Measurements from ENCODE around the gene ATP2B1. TPM values are rescaled to one million over a fixed set of nuclear protein-coding genes. Genes with fewer than 3 reads are reported as not detected.

The ATP2B1 gene
- total RNA-seq, 1 donor from 2014 or later: 28.4 TPM

DNA sequence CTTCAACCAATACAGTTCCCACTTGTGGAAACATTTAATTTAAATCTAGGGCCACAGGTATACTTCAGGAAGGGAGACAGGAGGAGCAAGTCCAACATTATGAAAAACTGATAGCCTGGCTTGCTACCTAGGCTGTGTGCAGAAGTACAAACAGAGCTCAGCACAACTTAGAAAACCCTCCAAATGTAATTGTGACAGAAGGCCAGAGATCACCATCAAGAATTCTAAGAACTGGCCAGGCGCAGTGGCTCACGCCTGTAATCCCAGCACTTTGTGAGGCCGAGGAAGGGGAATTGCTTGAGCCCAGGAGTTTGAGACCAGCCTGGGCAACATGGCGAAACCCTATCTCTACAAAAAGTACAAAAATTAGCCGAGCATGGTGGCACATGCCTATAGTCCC, 14.1 kb downstream of the ATP2B1 start:
- DNase-seq (ENCODE audit: low read depth, low spot score): no peak

DNA sequence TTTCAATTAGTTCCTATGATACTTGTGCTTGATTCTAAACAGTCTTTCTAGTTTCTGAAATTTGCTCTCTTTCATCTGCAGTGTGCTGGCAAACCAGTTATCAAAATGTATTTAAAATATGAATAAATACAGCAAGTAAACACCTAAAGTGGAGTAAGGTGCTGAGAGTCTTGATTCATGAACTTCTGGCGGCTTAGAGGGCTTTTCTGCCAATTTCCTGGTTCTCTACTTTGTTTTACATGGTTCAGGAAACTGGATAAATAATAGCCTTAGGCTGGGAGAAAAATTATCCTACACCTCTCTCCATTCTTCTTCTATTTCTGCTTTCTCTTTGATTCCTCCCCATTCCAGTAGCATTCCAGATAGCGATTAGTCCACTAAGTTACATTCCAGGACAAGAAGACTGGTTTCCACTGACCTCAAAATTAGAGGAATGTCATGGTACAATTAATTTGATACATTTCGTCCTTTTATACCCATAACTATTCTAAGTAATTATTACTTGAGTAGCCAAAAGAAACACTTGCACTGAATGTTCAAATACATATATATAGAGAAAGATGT, 14.9 kb downstream of the ATP2B1 start:
- DNase-seq (ENCODE audit: low read depth, low spot score): no peak

DNA sequence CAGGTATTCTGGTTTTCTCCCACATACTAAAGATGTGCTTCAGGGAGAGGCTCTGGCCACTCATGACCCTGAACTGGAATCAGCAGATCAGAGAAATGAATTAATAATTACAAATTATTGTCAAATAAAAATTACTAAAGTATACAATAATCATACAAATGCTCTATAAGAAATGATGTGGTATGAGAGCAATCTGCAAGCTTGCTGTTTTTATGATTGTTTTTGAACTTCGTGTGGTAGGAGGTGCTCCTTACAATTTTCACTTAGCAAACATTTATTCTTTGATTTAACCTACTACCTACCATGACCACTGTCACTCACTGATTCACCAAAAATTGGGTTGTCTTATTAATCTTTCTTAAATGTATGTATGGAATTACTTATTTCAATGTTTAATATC, 16.2 kb downstream of the ATP2B1 start:
- DNase-seq (ENCODE audit: low read depth, low spot score): no peak

DNA sequence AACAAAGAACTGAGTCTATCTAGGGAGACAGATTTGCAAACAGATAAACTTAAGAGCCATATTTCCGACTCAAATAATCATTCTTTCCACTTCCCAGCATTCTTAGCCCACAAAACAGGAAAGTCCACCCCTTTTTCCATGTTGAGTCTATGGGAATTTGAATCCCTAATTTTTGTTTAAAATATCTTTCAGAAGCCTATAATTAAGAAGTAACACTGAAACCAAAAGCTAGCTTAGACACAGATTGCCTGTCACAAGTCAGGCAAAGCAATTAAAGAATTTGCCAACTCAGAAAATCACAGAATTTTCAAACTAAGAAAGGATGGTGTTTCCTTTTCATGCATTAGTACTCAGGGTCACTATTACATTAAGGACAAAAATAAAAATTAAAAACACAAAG, 17.0 kb downstream of the ATP2B1 start:
- DNase-seq (ENCODE audit: low read depth, low spot score): no peak

DNA sequence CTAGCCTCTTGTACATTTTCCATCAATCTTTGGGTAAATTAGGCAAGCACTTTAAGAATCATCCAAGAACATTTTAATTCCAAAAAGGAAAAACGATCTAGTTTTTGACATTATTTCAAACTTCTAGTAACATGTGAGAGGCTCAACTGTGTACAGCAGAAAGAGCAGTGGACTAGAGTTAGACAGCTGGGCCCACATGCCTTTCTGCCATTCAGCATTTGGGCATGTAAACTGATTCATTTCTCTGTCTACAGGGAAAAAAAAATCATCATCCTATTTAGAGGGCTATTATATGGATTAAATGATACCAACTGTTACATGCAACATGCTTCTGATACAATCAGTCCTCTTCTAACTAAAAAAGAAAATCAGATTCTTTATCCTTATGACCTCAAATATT, 17.7 kb downstream of the ATP2B1 start:
- DNase-seq (ENCODE audit: low read depth, low spot score): no peak

DNA sequence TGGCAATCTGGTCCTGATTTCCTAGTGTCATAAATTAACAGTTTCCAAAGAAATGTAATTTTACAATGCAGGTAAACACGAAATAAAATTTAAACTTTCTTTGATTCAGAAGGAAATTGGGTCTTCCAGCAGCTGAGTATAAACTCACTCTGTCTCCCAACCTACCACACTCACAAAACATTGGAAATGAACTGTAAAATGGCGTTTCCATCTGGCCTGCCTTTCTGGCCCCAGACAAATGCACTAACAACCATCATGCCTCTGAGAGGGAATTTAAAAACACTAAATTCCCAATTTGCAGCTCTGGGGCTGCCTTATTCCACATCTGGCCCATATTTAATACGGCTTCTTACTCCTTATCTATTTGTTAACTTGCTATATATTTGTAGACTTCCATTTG, 19.3 kb downstream of the ATP2B1 start:
- no peak for DNase-seq (ENCODE audit: low read depth, low spot score)

DNA sequence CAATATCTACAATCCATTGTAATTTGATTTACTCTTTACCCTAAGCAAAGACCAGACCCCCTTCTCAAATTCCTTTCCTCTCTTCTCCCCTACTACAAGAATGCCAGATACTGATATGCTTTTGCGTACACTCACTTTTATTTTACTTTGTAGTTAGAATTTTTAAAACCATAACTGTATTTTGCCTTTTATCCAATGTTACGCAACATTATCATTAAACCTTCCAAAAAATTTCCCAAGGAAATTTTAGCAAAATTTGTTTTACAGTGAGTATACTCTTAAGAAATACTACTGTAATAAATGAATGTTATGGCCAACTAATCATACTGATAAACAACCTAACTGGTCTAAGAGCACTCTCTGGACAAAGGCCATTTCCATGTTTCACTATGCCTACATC, 22.3 kb downstream of the ATP2B1 start:
- DNase-seq (ENCODE audit: low read depth, low spot score): no peak

DNA sequence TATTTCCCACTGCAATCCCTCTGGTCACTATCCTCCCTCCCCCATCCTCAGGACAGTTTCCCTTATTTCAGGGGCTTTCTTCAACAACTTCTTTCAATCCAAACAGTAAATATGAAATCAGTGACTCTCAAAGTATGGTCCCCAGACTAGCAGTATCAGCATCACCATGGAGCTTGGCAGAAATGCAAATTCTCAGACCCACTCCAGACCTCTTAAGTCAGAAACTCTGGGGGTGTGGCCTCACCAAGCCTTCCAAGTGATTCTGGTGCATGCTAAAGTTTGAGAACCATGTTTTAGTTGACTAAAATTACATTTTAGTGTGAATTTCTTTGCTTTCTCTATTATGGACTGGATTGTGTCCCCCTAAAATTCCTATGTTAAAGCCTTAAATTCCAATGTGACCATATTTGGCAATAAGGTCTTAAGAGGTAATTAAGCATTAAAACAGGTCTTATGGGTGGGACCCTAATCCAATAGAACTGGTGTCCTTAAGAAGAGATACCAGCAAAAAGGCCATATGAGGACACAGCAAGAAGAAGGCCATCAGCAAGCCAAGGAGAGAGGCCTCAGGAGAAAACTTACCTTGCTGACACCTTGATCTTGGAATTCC, 23.2 kb downstream of the ATP2B1 start:
- DNase-seq (ENCODE audit: low read depth, low spot score): no peak

DNA sequence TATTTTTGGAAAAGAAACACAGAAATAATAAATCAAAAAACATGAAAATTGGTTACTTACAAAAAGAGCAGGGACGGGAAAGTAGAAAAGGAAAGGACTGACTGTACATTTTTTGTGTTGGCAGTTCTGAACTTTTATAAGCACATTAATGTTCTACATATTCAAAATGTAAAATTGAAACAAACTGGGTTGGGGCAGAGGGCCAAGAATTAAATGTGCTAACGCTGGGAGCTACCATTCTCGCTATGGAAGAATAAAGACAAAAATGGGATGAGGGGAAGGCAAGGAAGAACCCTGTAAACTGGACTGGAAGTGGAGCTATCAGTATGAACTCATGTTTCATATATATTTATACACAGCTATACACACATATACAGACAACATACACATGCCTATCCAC, 24.5 kb downstream of the ATP2B1 start:
- DNase-seq (ENCODE audit: low read depth, low spot score): no peak

DNA sequence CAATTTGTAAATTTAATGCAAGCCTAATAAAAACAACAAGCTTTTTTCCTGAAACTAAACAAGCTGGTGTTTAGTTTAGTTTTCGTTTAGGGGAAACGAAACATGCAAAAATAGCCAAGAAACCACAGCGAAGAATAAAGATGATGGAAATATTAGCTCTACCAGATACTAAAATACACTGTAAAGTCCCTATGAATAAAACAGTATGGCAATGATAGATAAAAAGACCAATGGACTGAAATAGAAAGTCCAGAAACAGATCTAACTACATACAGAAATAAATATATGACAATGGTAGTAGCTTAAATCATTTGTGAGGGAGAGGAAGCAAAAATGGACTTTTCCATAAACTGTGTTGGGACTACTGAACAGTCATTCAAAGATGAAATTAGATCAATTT, 26.4 kb downstream of the ATP2B1 start:
- DNase-seq (ENCODE audit: low read depth, low spot score): no peak

DNA sequence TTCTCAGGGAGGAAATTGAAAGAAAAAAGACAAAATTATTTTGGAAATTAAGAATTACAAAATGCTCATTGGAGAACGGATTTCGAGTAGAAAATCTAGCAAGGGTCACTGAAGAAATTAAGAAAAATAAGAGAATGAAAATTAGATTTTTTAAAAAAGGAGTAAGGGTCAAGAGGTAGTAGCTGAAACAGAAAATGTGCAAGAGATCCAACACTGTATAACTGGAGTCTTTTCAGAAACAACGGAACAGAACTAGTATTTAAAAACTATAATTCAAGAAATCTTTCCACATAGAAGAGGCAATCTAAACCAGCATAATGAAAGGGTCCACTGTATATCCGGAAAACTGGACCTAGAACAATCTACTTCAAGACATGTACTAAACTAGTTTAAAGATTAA, 28.2 kb downstream of the ATP2B1 start:
- DNase-seq (ENCODE audit: low read depth, low spot score): no peak

DNA sequence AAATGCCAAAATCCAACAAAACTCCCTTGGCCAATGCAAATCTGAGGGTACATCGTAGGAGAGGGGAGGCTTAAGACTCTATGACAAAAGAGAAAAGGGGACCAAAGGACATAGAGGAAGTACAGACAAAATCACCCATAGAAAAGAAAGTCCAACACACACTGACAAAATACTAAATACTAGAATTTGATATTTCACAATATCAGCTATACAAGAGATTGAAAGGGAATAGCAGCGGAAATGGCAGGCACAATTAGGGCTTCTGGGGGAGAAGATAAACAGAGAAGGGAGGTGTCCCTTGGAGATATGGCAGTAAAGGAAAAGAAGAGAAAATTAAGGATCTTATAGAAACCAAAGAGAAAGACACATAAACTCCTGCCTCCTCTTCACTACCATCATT, 29.0 kb downstream of the ATP2B1 start:
- no peak for DNase-seq (ENCODE audit: low read depth, low spot score)

DNA sequence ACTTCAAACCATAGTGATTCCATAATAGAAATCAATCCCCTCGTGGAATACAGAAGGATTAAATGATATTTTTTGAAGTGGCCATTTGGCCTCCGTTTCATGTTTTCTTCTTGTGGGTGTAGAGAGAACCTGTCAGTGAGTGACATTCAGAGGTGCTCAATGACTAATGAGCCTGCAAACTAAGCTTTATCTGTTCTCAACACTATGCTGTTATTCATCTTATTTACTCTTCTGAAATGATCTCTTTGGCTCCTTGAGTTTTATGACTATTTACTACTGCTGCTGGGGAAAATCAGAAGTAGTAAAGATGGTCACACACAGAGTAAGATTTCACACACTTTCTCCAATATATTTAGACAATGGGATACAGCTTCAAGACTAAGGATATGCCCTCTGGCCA, 30.4 kb downstream of the ATP2B1 start:
- DNase-seq (ENCODE audit: low read depth, low spot score): no peak

DNA sequence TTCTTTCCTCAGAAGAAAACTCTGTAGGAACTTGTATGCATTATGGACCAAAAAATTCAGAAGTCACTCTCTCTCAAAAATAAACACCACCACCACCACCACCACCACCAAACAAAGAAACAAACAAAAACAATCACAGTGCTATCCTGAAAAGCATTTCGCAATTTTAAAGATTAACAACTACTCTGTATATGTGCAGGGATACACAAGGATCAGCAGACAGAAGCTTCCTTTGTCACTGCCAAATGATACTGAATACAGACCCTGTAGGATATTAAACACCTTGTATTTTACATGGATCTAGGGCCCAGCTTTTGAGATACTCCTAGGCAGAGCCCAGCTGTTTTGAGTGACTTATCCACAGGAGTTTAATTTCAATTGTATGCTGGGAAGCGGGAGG, 31.7 kb downstream of the ATP2B1 start:
- DNase-seq (ENCODE audit: low read depth, low spot score): no peak

DNA sequence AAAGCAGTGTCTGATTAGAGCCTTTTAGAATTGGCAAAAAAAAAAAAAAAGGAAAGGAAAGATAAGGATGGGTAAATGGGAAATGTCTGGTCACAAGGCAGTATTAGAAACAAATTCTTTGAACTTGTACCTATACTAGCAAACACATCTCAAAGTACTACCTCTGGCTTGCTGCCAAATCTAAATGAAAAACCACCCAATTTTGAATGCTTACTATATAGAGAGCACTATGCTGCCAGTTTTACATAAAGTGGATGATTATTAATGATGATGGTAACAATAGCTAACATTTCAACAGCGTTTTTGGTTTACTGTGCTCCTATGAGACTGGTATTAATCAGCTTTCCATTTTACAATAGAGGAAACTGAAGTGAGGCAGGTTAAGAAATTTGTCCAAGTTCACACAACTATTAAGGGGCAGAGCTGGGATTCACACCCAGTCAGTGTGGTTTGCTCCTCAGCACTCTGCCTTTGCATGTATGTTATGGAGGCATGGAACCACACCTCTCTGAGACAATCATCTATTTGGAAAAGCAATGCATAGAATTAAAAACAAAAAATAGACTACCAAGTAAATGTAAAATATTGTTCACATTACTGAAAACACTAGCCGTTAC, 34.2 kb downstream of the ATP2B1 start:
- DNase-seq (ENCODE audit: low read depth, low spot score): no peak

DNA sequence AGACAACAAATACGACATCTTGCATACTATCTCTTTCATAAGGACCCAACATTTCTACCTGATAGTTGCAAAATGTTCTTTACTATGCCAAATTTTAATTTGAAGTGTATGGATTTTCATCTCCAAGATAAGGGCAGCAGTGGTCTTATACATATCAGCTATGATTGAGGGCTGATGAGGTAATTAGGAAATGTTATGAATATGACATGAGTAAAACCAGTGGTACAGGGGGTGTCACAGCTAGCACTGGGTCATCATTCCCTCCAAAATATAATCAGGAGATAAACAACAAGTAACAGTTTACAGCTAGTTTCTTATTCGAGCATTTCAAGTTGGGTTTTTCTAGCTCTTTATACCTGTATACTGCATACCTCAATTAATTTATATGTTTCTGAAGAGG, 35.0 kb downstream of the ATP2B1 start:
- no peak for DNase-seq (ENCODE audit: low read depth, low spot score)

DNA sequence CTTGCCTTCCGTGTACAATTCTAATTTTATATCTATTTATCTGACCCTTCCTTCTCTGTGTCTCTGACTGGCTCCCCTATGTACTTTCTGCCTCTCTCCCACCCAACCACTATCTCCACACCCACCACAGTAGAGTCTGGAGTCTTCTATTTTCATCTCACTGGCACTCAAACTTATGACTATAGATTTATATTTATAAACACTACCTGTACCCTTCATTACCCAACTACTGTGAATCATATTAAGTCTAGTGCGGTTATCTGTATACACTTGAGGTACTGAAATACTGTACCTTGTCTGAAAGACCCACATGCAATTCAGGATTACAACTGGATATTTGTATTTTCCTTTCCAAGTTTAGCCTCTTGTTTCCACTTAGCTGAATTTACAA, 36.1 kb downstream of the ATP2B1 start:
- DNase-seq (ENCODE audit: low read depth, low spot score): no peak

DNA sequence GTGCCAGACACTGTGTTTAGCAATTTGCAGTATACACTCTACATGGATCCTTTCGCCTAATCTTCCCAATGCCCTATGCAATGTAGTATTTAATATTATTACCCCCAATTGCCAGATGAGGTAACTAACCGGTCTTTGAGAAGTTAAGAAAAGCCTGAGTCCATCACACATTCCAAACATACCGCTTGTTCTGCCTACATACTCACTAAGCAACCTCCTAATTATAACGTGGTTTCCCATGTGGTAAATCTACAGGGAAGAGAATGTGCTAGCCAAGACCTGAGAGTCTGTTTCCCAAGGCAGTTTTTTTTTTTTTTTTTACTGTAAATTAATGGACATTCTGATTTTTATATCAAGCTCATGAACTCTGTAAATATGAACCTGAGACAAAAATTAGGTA, 37.2 kb downstream of the ATP2B1 start:
- DNase-seq (ENCODE audit: low read depth, low spot score): no peak

DNA sequence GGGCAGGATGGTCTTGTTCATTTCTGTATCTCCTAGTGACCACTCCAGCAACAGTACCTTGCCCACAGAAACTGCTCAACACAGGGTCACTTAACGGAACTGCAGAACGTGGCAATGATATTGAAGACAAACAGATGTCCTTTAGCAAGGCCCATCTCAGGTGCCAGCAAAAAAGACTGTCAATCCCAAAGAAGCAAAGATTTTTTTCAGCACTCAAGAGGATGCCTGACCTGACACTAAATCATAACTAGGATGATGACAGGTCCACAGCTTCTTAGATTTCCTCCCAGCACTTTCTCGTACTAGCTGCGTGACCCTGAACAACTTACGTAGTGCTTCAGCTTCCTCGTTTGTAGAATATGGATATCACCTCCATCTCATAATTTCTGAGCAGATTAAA, 39.4 kb downstream of the ATP2B1 start:
- no peak for DNase-seq (ENCODE audit: low read depth, low spot score)

DNA sequence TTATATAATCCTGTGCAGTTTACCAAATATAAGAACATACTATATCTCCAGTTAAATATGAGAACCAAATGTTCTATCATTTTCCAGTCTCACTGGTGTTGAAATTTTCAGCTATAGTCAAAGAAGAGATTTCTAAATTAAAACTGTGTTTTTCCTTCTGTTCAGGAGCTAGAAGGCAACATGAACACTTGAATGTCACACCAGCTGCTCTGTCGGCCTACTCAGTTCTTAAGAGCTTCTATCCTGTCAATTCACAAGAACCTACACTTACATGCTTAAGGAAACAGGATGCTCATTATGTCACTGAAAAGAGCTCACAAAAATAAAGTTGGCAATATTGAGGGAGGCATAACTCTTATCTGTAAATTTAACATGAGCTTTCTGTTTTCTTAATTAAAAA, 43.1 kb downstream of the ATP2B1 start:
- DNase-seq (ENCODE audit: low read depth, low spot score): no peak

DNA sequence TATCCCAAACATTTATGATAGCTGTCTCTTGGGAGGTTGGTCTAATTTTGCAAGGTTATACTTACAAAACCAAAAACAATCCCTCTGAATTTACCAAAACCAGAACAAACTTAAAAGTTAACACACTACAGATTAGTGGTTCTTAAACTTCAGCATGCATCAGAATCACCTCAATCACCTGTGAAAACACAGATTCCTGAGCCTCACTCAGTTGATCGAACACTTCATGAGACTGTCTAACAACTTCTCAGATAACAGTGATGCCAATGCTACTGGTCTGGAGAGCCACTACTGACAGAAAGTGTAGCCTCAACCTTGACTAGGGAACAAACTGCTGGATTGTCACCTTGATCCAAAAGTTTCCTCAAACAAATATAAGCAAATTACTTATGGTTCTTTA, 44.2 kb downstream of the ATP2B1 start:
- DNase-seq (ENCODE audit: low read depth, low spot score): no peak

DNA sequence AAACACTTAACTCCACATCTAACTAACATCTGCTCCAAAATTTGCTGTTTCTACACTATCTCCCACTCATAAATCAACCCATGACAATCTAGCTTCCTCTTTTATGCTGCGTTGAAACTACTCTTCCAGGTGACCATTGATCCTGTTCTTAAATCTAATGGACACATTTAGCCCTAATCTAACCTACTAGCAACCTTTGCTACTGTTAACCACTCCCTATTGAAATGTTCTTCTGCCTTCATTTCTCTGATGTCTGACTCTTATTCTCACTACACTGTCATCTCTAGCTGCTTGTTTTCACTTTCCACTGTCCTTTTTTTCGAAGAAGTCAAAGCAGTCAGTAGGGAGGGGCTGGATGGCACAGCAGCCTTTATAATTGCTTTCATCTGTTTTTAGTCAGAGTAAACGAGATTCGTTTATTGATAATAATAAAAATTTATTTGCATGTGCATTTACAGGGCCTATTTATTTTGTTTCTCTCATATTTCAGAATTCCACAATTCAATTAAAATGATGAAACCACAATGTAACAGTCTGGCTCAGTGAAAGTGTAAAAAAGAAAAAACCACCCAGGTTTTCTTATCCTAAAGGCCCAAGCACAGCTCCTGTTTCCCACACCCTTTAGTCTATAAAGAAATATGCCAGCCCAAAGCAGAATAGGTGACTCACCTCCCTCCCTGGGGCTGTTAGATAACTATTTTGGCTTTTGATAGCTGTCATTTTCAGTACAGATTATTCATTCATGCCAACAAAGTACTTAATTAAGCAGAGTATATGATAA, 44.9 kb downstream of the ATP2B1 start:
- no peak for DNase-seq (ENCODE audit: low read depth, low spot score)

DNA sequence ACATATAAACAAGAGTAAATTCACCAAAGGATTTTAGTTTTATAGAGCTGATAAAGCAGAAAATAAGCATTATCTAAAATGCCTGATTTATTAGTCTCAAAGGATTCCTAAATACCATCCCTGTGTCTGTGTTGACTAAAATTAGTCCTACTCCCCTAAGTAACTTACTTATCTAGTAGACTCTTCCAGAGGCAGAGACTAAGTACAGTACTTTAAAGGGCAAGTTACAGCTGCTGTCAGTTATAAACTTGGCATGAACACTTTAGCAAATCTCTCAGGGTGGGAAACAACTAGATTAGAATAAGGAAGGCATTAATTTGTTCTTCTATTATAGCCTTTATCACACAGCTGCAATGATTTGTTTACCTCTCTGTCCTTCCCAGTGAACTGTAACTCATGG, 46.0 kb downstream of the ATP2B1 start:
- no peak for DNase-seq (ENCODE audit: low read depth, low spot score)
